GM23338 (cell line): ENCODE results near the gene YIPF7. TPM values are rescaled to one million over a fixed set of nuclear protein-coding genes. Genes with fewer than 3 reads are reported as not detected.

Experiments
- ATAC-seq: fragments of 200-7000 bp; cut with Tn5 transposase; 3 replicates; pipeline ENCODE4 v1.9.1; 2020
- DNase-seq: peaks from one replicate; pipeline ENCODE4 v3.0.0-alpha.2; 2015; ENCODE audit warnings: low spot score
- H2AFZ ChIP-seq: fragments of 200-600 bp; sonication (generic); 2 replicates; pipeline ENCODE4 v1.8.0; 2016; ENCODE audit warnings: antibody characterized with exemption, mild to moderate bottlenecking, moderate library complexity
- H3F3A ChIP-seq: fragments of 200-600 bp; sonication (generic); replicated peaks from 2 replicates; pipeline ENCODE4 v1.8.0; 2017; ENCODE audit warnings: antibody characterized with exemption, mixed run types, low read depth
- H3K27ac ChIP-seq: fragments of 200-600 bp; sonication (generic); 2 replicates; pipeline ENCODE4 v1.6.1; 2016; ENCODE audit warnings: low read depth
- H3K27me3 ChIP-seq: fragments of 200-600 bp; sonication (generic); 2 replicates; pipeline ENCODE4 v1.8.0; 2016; ENCODE audit warnings: mild to moderate bottlenecking, mixed run types, moderate library complexity; ENCODE audit not compliant: insufficient read depth
- H3K36me3 ChIP-seq: fragments of 200-600 bp; sonication (generic); 2 replicates; pipeline ENCODE4 v1.8.0; 2016; ENCODE audit warnings: mild to moderate bottlenecking; ENCODE audit not compliant: insufficient read depth
- H3K4me1 ChIP-seq: fragments of 200-600 bp; sonication (generic); 2 replicates; pipeline ENCODE4 v1.8.0; 2016; ENCODE audit warnings: mild to moderate bottlenecking, moderate library complexity; ENCODE audit not compliant: insufficient read depth
- H3K4me2 ChIP-seq: fragments of 200-600 bp; sonication (generic); 2 replicates; pipeline ENCODE4 v1.7.1; 2017; ENCODE audit warnings: mixed run types
- H3K4me3 ChIP-seq: fragments of 200-600 bp; sonication (generic); 2 replicates; pipeline ENCODE4 v1.6.1; 2016; ENCODE audit warnings: mixed run types
- H3K79me2 ChIP-seq: fragments of 200-600 bp; sonication (generic); replicated peaks from 2 replicates; pipeline ENCODE4 v1.8.0; 2017; ENCODE audit warnings: mild to moderate bottlenecking; ENCODE audit not compliant: insufficient read depth
- H3K9me2 ChIP-seq: fragments of 200-600 bp; sonication (generic); 2 replicates; pipeline ENCODE4 v1.8.0; 2017; ENCODE audit not compliant: insufficient read depth
- H4K20me1 ChIP-seq: fragments of 200-600 bp; sonication (generic); replicated peaks from 2 replicates; pipeline ENCODE4 v1.8.0; 2017; ENCODE audit warnings: mild to moderate bottlenecking; ENCODE audit not compliant: insufficient read depth
- H3K27ac Mint-ChIP-seq: 2 replicates; pipeline ENCODE4 v1.8.0; 2020; ENCODE audit warnings: inconsistent platforms, mild to moderate bottlenecking, moderate library complexity, mixed read lengths
- H3K27me3 Mint-ChIP-seq: 3 replicates; pipeline ENCODE4 v1.8.0; 2022; ENCODE audit warnings: low read depth, mild to moderate bottlenecking, moderate library complexity, mixed read lengths, inconsistent platforms; ENCODE audit not compliant: insufficient read depth, poor library complexity
- H3K36me3 Mint-ChIP-seq: 3 replicates; pipeline ENCODE4 v1.8.0; 2021; ENCODE audit warnings: low read depth, mild to moderate bottlenecking, inconsistent platforms, moderate library complexity, mixed read lengths
- H3K4me1 Mint-ChIP-seq: 3 replicates; pipeline ENCODE4 v1.8.0; 2020; ENCODE audit warnings: mild to moderate bottlenecking, inconsistent platforms, mixed read lengths
- H3K4me3 Mint-ChIP-seq: 3 replicates; pipeline ENCODE4 v1.8.0; 2021; ENCODE audit warnings: moderate library complexity, mild to moderate bottlenecking, inconsistent platforms, mixed read lengths
- H3K9me3 Mint-ChIP-seq: 3 replicates; pipeline ENCODE4 v1.8.0; 2020; ENCODE audit warnings: moderate library complexity, mild to moderate bottlenecking, inconsistent platforms, mixed read lengths
- CREB1 ChIP-seq: fragments of 250-450 bp; sonication (Bioruptor Pico); IDR thresholded peaks from 2 replicates; pipeline ENCODE4 v1.5.0; 2020; ENCODE audit warnings: low read depth, mild to moderate bottlenecking, moderate library complexity
- EZH2 ChIP-seq: fragments of 200-600 bp; sonication (generic); IDR thresholded peaks from one replicate; pipeline ENCODE4 v1.8.0; 2017; ENCODE audit warnings: antibody characterized with exemption, mild to moderate bottlenecking, low read depth; ENCODE audit not compliant: unreplicated experiment
- EZH2phosphoT487 ChIP-seq: fragments of 200-600 bp; sonication (generic); IDR thresholded peaks from one replicate; pipeline ENCODE4 v1.8.1; 2018; ENCODE audit warnings: antibody characterized with exemption; ENCODE audit not compliant: unreplicated experiment
- JUNB ChIP-seq: IDR thresholded peaks from one replicate; pipeline ENCODE4 v1.6.1; 2016; ENCODE audit warnings: antibody characterized with exemption; ENCODE audit not compliant: unreplicated experiment
- NANOG ChIP-seq: IDR thresholded peaks from 2 replicates; pipeline ENCODE4 v1.6.1; 2016; ENCODE audit warnings: antibody characterized with exemption, borderline replicate concordance
- POLR2AphosphoS5 ChIP-seq: IDR thresholded peaks from 2 replicates; pipeline ENCODE4 v1.6.1; 2016; ENCODE audit warnings: antibody characterized with exemption, low read depth
- STAT1 ChIP-seq: IDR thresholded peaks from one replicate; pipeline ENCODE4 v1.6.1; 2016; ENCODE audit warnings: antibody characterized with exemption; ENCODE audit not compliant: unreplicated experiment
- ZNF114 ChIP-seq: fragments of 250-450 bp; sonication (Bioruptor Pico); IDR thresholded peaks from 2 replicates; pipeline ENCODE4 v1.5.0; 2020; ENCODE audit warnings: mild to moderate bottlenecking, moderate library complexity
- ZNF331 ChIP-seq: fragments of 250-450 bp; sonication (Bioruptor Pico); IDR thresholded peaks from 2 replicates; pipeline ENCODE4 v1.5.0; 2020; ENCODE audit warnings: low read depth, mild to moderate bottlenecking, moderate library complexity
- polyA plus RNA-seq: library from polyadenylated mRNA; unstranded; fragments of >200 nt; fragmentation: Nextera tagmentation; extraction: Ambion mirVana; gene quantifications from 2 replicates; pipeline ENCODE4 v1.2.1, GENCODE V29; 2016
- total RNA-seq: library from RNA; depleted of rRNA; stranded (reverse); fragments of >200 nt; shearing (Covaris generic); gene quantifications from 2 replicates; pipeline ENCODE4 v1.2.3, GENCODE V29; 2014
- TF ChIP-seq, protein P1 (sequence below): fragments of 250-450 bp; sonication (Bioruptor Pico); IDR thresholded peaks from 2 replicates; pipeline ENCODE4 v1.5.0; 2020; ENCODE audit warnings: mild to moderate bottlenecking, moderate library complexity
- TF ChIP-seq, protein P2 (sequence below): IDR thresholded peaks from one replicate; pipeline ENCODE4 v1.6.1; 2018; ENCODE audit warnings: antibody characterized with exemption; ENCODE audit not compliant: unreplicated experiment
- TF ChIP-seq, protein P3 (sequence below), 2 experiments: fragments of 200-600 bp in 1 of 2; sonication (generic) in 1 of 2; conservative IDR thresholded peaks; 2 replicates each; pipeline versions ENCODE4 v1.5.1 to v1.6.1; 2016 to 2017; ENCODE audit warnings: antibody characterized with exemption in 2 of 2, low read depth in 2 of 2, mild to moderate bottlenecking in 2 of 2, moderate library complexity in 1 of 2
- TF ChIP-seq, protein P4 (sequence below): IDR thresholded peaks from 2 replicates; pipeline ENCODE4 v1.6.1; 2016; ENCODE audit warnings: antibody characterized with exemption

Gene YIPF7
- total and polyA plus RNA-seq, 2 experiments from 2014 or later: not detected

DNA sequence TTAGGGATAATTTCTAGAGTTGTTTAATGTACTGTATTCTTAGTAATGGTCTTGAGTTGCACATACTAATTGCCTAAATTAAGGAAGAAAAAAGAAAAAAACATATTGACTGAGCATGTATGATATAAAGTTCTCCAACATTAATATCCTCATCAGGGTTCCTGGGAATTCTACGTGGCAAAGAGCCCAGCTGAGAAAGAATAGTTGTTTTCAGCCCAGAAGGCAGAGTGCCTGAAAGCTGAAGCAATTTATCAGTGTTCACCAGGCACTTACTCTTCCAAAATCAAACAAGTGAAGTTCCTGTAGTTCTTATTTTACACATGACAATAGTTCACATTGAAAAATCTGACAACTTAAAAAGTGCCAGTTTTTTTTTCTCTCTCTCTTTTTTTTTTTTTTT, 27.7 kb downstream of the YIPF7 start:
- no peaks in the 10 kb centered on the region for H3K36me3 Mint-ChIP-seq
- H3K4me3 Mint-ChIP-seq: no peak overlapping the region
- Histone ChIP-seq H3K4me3 (no peak overlapping the region), H2AFZ (no peak overlapping the region), H3K9me2 (no peaks in the 10 kb centered on the region), H3K36me3 (no peaks in the 10 kb centered on the region), H3K4me2 (no peak overlapping the region), H4K20me1 (no peaks in the 10 kb centered on the region), H3F3A (no peaks in the 10 kb centered on the region), H3K79me2 (no peaks in the 10 kb centered on the region), H3K27me3 (no peaks in the 10 kb centered on the region), H3K4me1 (no peaks in the 10 kb centered on the region), H3K27ac (no peak overlapping the region)
- no peaks in the 10 kb centered on the region for H3K4me1 Mint-ChIP-seq
- DNase-seq (no peak), ATAC-seq (no peak)
- peaks cover 2% of the 10 kb centered on the region for H3K27me3 Mint-ChIP-seq
- H3K27ac Mint-ChIP-seq: no peak overlapping the region
- no peaks in the 10 kb centered on the region for H3K9me3 Mint-ChIP-seq
- no peak for TF ChIP-seq ZNF331
- TF ChIP-seq CREB1: no peak
- TF ChIP-seq POLR2AphosphoS5: no peak
- TF ChIP-seq, protein P1, sequence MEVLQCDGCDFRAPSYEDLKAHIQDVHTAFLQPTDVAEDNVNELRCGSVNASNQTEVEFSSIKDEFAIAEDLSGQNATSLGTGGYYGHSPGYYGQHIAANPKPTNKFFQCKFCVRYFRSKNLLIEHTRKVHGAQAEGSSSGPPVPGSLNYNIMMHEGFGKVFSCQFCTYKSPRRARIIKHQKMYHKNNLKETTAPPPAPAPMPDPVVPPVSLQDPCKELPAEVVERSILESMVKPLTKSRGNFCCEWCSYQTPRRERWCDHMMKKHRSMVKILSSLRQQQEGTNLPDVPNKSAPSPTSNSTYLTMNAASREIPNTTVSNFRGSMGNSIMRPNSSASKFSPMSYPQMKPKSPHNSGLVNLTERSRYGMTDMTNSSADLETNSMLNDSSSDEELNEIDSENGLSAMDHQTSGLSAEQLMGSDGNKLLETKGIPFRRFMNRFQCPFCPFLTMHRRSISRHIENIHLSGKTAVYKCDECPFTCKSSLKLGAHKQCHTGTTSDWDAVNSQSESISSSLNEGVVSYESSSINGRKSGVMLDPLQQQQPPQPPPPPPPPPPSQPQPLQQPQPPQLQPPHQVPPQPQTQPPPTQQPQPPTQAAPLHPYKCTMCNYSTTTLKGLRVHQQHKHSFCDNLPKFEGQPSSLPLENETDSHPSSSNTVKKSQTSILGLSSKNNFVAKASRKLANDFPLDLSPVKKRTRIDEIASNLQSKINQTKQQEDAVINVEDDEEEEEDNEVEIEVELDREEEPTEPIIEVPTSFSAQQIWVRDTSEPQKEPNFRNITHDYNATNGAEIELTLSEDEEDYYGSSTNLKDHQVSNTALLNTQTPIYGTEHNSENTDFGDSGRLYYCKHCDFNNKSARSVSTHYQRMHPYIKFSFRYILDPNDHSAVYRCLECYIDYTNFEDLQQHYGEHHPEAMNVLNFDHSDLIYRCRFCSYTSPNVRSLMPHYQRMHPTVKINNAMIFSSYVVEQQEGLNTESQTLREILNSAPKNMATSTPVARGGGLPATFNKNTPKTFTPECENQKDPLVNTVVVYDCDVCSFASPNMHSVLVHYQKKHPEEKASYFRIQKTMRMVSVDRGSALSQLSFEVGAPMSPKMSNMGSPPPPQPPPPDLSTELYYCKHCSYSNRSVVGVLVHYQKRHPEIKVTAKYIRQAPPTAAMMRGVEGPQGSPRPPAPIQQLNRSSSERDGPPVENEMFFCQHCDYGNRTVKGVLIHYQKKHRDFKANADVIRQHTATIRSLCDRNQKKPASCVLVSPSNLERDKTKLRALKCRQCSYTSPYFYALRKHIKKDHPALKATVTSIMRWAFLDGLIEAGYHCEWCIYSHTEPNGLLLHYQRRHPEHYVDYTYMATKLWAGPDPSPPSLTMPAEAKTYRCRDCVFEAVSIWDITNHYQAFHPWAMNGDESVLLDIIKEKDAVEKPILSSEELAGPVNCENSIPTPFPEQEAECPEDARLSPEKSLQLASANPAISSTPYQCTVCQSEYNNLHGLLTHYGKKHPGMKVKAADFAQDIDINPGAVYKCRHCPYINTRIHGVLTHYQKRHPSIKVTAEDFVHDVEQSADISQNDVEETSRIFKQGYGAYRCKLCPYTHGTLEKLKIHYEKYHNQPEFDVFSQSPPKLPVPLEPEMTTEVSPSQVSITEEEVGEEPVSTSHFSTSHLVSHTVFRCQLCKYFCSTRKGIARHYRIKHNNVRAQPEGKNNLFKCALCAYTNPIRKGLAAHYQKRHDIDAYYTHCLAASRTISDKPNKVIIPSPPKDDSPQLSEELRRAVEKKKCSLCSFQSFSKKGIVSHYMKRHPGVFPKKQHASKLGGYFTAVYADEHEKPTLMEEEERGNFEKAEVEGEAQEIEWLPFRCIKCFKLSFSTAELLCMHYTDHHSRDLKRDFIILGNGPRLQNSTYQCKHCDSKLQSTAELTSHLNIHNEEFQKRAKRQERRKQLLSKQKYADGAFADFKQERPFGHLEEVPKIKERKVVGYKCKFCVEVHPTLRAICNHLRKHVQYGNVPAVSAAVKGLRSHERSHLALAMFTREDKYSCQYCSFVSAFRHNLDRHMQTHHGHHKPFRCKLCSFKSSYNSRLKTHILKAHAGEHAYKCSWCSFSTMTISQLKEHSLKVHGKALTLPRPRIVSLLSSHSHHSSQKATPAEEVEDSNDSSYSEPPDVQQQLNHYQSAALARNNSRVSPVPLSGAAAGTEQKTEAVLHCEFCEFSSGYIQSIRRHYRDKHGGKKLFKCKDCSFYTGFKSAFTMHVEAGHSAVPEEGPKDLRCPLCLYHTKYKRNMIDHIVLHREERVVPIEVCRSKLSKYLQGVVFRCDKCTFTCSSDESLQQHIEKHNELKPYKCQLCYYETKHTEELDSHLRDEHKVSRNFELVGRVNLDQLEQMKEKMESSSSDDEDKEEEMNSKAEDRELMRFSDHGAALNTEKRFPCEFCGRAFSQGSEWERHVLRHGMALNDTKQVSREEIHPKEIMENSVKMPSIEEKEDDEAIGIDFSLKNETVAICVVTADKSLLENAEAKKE: no peak
- TF ChIP-seq, protein P2, sequence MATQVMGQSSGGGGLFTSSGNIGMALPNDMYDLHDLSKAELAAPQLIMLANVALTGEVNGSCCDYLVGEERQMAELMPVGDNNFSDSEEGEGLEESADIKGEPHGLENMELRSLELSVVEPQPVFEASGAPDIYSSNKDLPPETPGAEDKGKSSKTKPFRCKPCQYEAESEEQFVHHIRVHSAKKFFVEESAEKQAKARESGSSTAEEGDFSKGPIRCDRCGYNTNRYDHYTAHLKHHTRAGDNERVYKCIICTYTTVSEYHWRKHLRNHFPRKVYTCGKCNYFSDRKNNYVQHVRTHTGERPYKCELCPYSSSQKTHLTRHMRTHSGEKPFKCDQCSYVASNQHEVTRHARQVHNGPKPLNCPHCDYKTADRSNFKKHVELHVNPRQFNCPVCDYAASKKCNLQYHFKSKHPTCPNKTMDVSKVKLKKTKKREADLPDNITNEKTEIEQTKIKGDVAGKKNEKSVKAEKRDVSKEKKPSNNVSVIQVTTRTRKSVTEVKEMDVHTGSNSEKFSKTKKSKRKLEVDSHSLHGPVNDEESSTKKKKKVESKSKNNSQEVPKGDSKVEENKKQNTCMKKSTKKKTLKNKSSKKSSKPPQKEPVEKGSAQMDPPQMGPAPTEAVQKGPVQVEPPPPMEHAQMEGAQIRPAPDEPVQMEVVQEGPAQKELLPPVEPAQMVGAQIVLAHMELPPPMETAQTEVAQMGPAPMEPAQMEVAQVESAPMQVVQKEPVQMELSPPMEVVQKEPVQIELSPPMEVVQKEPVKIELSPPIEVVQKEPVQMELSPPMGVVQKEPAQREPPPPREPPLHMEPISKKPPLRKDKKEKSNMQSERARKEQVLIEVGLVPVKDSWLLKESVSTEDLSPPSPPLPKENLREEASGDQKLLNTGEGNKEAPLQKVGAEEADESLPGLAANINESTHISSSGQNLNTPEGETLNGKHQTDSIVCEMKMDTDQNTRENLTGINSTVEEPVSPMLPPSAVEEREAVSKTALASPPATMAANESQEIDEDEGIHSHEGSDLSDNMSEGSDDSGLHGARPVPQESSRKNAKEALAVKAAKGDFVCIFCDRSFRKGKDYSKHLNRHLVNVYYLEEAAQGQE: no peak
- TF ChIP-seq, protein P3, sequence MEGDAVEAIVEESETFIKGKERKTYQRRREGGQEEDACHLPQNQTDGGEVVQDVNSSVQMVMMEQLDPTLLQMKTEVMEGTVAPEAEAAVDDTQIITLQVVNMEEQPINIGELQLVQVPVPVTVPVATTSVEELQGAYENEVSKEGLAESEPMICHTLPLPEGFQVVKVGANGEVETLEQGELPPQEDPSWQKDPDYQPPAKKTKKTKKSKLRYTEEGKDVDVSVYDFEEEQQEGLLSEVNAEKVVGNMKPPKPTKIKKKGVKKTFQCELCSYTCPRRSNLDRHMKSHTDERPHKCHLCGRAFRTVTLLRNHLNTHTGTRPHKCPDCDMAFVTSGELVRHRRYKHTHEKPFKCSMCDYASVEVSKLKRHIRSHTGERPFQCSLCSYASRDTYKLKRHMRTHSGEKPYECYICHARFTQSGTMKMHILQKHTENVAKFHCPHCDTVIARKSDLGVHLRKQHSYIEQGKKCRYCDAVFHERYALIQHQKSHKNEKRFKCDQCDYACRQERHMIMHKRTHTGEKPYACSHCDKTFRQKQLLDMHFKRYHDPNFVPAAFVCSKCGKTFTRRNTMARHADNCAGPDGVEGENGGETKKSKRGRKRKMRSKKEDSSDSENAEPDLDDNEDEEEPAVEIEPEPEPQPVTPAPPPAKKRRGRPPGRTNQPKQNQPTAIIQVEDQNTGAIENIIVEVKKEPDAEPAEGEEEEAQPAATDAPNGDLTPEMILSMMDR (conservative IDR thresholded peaks at IDR 0.05; ENCODE audit: low read depth in 2 of 2): no peak
- no peak for TF ChIP-seq EZH2
- TF ChIP-seq STAT1: no peak
- TF ChIP-seq, protein P4, sequence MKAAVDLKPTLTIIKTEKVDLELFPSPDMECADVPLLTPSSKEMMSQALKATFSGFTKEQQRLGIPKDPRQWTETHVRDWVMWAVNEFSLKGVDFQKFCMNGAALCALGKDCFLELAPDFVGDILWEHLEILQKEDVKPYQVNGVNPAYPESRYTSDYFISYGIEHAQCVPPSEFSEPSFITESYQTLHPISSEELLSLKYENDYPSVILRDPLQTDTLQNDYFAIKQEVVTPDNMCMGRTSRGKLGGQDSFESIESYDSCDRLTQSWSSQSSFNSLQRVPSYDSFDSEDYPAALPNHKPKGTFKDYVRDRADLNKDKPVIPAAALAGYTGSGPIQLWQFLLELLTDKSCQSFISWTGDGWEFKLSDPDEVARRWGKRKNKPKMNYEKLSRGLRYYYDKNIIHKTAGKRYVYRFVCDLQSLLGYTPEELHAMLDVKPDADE: no peak
- TF ChIP-seq ZNF114 (CRISPR knock-in tag): no peak
- TF ChIP-seq JUNB: no peak
- no peak for TF ChIP-seq EZH2phosphoT487
- no peak for TF ChIP-seq NANOG
